ENCODE results near the gene BEST1.
A peak's percentile ranks its signal among the peaks of the same experiment; 100 is the strongest.
"Not testable (repeated sequence)": the region's sequence is repeated elsewhere in the genome, so short reads cannot be mapped to it uniquely, and the experiment has no call there.

The BEST1 gene

DNA sequence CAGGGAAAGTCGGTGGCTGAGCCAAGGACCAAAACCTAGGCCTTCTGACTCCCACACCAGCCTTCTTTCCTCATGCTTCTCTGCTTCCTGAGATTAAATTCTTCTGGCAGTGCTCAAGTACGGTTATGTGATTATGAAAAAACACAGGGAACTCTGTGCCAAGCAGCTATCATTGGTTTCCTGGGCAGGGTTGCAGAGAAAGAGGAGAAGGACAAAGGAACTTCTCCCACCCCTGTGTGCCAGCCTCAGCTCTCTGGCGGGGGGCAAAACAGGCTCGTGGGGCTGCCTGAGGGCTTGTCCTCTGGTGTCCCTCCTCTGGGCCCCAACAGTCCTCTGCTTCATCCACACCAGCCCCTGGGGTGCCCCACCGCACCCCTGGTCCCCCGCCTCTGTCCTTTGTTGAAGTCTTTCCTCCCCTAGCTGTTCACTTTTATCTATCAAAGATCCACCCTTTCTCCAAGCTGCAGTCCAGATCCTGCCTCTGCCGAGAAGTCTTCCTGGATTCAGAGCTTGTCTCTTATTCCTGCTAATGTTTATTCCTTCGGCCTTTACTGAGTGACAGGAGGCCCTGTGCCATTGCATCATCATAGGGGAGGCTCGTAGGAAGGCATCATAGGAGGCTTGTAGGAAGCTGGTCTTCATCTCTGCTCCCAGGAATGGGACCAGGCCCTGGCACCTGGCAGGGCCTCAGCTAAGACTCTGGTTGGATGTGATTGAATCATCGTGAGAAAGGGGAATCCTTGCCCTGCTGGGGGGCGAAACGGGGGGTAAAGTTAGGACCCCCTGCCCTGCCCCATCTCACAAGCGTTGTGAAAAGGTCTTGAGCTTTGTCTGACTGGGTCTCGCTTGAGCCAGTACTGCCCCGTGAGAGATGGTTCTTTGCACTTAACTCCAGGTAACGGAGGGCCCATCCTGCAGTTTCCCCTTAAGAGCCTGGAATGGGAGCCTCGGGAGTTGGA lies 28.8 kb downstream of the BEST1 start:
- peak; percentile 74 for DNase-seq (ENCODE audit: low read depth)

DNA sequence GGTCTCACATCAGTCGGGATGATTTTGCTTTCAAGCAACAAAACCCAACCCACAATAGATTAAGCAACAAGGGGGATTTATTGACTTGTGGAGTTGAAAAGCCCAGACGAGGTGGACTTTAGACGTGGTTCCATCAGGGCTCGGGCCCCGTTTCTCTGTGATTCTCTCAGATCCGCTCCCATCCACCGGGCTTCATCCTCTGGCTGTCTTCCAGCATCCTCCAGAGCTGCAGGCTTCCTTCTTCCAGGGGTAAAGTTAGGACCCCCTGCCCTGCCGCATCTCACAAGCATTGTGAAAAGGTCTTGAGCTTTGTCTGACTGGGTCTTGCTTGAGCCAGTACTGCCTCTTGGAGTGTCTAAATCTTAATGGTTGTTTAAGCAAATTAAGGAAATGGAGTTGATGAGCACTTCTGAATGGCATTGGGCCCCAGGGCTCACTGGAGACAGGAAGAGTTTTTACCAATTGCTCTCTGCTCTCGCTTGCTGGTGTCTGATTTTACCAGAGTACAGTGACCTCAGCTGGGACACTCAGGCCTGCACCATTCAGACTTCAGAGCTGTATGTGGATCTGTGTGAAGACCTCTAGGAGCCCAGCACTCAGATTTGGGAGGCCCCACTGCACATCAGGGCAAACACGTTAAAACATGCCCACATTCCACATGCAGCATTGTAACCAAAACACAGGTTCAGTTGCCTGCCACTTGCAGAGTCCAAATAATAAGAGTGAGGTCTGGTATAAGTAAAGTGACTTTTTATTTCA lies 30.8 kb downstream of the BEST1 start:
- peak; percentile 64 for DNase-seq (ENCODE audit: low read depth)

DNA sequence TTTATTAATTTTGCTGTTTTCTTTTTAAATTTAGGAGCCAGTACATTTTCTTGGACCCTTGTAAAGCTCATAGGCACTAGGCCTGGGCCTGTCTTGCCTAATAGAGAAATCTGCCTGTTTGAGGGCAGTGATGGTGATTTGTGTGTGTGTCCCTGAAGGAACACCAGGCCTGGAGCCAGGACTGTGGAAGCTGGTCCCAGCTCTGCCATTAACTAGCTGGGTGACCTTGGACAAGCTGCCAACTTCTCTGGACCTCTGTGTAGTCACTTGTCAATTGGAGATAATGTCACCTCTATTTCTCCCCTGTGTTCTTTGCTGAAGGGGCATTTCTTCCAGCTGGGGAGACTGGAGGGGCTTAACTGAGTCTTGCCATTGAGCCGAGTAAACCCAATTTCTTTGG lies 33.3 kb downstream of the BEST1 start:
- no peak for DNase-seq (ENCODE audit: low read depth)

DNA sequence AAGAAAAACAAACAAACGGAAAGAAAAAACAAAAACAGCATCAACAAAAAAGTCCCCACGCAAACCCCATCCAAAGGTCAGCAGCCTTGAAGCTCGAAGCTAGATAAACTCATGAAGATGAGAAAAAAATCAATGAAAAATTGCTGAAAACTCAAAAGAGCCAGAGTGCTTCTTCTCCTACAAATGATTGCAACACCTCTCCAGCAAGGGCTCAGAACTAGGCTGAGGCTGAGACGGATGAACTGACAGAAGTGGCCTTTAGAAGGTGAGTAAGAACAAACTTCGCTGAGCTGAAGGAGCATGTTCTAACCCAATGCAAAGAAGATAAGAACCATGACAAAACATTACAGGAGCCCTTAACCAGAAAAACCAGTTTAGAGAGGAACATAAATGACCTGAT lies 35.7 kb downstream of the BEST1 start:
- DNase-seq (ENCODE audit: low read depth): no peak

DNA sequence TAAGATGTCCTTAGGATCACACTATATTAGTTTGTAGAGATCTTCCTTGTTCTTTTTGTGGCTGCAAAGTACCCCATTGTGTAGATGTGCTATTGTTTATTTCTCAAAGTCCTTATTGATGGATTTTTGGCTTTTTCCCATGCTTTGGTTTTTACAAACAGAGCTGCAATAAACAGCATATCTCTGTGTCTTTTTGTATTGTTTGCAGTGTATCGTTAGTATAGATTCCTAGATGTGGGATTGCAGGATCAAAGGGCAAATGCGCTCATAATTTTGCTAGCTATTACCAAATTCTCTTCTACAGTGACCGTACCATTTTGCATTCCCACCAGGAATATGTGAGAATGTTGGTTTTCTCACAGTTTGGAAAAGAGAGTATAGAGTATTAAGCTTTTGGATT lies 44.8 kb downstream of the BEST1 start:
- no peak for DNase-seq (ENCODE audit: low read depth)

DNA sequence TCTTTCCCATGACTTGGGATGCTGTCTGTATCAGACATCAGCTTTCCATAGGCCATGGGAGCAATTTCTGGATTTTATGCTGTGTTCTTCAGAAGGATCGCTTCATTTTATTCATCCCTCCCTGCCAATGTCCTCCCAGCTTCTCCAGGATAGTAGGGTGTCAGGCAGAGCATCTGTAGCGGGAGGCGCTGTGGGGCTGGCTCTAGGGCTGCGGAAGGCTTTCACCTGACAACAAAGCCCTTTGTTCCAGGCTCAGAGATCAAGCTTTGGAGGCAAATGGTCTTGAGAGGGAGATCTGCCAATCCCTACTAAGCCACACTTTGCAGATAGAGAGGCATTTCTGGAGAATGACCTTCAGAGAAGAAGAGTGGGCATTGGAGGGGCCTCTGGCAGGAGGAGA lies 46.8 kb downstream of the BEST1 start:
- DNase-seq (ENCODE audit: low read depth): no peak

DNA sequence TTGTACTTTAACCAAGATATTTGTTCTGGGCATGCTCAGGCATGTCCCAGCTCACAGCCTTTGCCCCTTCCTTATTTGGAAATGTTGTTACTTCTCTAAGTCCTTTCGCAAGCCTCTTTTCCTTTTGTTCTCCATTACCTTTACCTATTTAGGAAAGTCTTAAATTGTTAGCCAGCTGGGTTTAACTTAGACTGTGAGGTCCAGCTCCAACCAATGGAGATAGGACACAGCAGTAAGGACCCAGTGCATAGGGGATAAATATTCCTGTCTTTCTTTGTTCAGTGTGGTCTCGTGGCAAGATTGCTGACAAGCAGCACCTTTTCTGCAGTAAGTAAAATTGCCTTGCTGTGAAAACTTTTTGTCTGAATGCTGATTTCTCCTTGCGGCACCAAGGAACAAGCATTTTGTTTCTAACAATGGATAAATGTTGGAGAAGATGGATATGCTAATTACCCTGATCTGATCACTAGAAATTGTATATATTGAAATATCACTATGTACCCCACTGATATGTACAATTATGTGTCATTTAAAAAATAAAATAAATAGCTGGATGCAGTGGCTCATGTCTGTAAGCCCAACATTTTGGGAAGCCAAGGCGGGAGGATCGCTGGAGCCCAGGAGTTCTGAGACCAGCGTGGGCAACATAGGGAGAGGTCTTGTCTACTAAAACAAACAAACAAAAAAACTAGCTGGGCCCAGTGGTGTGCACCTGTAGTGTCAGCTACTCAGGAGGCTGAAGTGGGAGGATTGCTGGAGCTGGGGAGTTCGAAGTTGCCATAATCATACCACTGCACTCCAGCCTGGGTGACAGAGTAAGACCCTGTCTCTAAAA lies 49.2 kb downstream of the BEST1 start:
- peak; percentile 24 for DNase-seq (ENCODE audit: low read depth)

DNA sequence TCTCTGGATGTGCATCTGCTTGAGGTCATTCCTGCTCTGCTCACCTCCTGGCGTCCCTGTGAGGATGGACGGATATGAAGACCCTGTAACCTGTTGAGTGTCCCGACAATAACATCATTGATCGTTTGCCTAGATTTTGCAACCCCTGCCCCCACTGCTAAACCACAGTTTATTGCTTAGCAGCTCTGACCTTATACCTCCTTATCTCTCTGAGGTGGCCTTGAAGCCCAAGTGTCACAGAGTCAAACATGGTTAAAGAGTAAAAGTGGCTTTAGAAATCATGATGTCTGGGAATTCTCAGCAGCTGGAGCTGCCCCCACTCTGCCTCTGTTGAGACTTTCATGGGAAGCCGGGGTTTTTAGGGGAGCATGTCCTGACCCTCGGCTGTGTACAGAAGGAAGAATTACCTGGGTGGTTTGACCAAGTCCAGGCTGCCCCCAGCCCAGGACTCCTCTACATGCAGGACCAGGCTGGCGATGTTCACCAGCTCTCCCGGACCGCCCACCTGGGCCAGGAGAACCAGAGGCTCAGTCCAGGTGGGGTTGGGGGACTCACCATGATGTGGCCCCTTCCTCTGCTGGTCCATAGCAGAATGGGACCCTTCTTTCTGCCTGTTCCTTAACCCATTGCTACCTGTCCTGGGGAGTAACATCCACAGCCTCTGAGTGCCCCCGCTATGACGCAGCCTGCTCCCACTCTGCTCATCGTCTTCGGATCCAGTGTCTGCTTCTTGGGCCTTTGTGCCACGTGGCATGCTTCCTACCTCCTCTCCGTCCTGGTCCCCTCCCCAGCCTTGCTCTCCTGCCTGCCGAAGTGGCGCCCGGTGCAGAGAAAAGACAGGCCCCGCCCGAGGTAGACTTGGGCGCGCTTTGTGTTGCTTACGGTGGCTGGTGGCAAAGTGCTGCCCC lies 50.6 kb downstream of the BEST1 start:
- DNase-seq (ENCODE audit: low read depth): no peak

DNA sequence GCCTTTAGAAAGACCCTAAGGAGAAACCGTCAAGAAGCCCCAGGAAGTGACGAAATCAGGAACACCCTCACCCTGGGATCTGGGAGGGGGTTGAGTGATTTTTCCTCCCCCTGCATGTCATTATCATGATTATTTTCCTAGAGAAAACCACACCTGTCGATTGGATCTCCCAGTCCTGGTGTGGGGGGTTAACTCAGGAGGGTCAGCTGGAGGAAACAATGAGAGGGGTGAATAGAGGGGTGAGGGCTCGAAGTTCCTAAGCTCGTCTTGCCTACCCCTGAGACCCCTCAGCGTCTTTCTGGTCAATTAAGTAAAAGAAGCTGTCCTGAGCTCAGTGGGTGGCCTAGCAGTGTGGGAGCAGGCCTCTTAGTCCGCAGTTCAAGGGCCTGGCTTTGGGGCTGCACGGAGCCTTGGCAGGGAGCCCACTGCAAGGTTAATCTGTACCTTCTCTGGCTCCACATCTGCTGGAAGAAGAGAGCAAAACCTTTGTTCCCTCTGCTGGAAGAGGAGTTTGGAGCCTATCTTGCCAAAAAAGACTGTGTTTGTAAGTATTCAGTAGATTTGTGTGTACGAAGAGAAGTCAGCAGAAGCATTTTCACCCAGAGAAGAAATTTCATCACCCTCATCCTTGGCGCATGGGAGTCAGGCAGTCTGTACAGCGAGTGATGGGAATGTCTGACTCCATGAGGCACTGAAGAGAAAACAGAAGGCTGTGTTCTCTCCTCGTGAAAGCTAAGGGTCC lies 51.5 kb downstream of the BEST1 start:
- DNase-seq (ENCODE audit: low read depth): no peak

DNA sequence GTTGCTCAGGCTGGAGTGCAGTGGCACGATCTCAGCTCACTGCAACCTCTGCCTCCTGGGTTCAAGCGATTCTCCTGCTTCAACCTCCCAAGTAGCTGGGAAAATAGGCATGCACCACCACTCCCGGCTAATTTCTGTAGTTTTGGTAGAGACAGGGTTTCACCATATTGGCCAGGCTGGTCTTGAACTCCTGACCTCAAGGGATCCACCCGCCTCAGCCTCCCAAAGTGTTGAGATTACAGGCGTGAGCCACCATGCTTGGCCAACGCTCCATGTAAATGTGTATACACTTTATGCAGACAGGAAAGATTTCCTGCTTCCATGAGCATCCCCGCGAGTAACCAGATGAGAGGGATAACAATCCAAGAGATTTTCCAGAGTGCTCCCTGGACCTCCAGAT lies 52.1 kb downstream of the BEST1 start:
- DNase-seq (ENCODE audit: low read depth): not testable (repeated sequence)

DNA sequence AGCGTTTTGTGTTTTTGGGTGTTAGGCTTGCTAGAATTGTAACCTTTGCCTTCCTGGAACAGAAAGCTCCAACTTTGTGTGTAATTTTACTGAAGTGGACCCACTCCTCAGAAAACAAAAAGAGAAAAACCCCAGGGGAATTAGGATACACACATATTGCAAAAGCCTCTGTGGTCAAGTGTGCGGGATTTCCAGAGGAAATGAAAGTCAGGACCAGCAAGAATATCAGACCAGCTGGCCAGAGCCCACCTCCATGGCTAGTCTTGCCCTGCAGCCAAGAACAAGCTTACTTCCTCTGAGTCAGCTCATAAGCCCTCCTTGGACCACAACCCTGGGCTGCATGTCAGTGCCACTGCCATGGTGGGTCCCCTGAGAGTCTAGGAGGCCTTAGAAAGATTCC lies 54.3 kb downstream of the BEST1 start:
- DNase-seq (ENCODE audit: low read depth): peak; percentile 69

DNA sequence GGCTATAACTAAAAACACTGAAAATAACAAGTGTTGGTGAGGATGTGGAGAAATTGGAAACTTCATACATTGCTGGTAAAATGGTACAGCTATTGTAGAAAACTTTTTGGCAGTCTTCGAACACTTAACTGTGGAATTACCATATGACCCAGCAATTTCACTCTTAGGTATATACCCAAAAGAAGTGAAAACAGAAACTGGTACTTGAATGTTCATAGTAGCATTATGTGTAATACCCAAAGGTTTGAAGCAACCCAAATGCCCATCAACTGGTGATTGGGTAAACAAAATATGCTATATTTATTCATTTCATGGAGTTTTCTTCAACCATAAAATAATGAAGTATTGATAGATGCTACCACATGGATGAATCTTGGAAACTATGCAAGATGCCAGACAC lies 58.0 kb downstream of the BEST1 start:
- no peak for DNase-seq (ENCODE audit: low read depth)

DNA sequence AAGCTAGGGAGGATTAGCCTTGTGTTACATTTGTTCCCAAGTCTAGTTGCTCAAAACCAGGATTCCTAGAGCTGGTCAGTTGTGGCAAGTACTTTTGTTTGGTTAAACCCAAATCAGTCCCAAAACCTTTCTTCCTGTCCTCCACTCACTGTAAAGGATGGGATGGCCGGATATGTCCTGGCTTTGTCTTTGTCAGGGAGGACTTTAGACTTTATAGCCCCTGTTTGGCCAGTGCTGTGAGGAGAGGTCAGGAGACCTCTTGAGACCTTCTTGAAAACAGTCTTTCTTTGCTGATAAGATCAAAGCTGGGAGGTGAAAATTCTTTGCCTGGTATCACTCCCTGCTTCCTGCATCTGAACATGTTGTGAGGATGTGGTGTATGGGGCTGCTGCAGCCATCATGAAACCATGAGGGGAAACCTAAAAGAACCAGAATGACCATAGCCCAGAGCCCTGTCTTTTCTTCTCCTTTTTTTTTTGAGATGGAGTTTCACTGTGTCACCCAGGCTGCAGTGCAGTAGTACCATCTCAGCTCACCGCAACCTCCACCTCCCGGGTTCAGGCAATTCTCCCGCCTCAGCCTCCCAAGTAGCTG lies 60.9 kb downstream of the BEST1 start:
- no peak for DNase-seq (ENCODE audit: low read depth)

DNA sequence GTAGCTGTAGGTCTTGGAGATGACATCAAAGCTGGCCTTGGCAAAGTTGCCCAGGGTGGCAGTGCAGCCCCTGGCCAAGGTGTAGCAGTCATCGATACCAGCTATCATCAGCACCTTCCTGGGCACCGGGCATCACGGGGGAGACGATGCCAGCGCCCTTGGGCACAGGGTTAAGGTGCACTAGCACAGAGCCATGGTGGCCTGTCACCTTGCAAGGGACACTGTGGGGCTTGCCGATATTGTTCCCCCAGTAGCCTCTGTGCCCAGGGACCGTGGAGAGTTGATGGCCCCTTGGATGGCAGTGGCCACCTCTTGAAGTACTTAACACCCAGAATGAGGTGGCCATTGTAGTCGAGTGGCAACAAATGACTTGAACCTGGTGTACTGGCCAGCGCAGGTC lies 61.7 kb downstream of the BEST1 start:
- no peak for DNase-seq (ENCODE audit: low read depth)

DNA sequence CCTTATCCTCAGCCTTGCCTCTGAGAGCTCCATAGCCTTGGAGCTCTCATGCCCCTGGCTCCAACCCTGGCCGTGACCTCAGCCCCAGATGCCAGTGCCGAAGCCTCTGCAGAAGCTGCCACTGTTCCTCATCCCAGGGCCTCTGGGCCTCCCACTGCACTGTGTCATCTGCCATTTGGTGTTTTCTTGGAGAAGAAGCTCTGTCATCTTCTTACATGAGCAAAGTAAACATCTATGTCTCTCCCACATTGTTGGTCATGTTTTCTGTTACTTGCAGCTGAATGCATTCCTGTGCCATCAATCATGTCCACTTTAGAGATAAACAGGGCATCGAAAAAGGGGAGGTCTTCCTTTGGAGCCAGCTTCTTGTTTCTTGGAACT lies 62.3 kb downstream of the BEST1 start:
- DNase-seq (ENCODE audit: low read depth): peak; percentile 83

DNA sequence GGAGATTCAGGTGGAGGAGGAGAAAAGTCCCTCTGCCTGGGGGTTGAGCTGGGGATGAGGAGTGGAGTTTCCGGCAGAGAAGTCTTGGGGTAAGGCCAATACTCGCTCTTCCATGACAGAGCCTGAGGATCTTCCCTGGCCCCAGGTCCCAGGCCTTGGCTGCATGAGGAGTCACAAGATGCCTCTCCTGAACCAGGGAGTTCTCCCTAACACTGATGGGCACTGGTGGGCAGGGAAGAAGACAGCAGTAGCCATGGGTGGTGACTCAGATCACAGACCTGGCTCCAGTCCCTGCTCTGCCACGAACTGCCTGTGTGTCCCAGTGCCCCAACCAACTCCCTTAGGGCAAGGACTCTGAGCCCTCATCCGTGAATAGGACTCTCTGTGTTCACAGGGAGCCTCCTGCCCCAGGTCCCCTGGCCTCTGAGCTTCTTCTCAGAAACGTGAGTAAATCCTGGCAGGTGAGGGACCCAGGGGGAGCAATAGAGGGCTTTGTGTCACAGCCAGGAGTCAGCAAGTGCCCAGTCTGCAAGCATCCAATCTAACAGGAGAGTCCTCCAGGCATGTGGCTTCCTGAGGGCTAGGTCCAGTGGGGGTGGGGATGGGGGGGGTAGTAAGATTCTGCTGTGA lies 62.8 kb downstream of the BEST1 start:
- DNase-seq (ENCODE audit: low read depth): peak; percentile 65

Measured in EH (cell line).